ENCODE results near the gene CPOX.

Gene CPOX

DNA sequence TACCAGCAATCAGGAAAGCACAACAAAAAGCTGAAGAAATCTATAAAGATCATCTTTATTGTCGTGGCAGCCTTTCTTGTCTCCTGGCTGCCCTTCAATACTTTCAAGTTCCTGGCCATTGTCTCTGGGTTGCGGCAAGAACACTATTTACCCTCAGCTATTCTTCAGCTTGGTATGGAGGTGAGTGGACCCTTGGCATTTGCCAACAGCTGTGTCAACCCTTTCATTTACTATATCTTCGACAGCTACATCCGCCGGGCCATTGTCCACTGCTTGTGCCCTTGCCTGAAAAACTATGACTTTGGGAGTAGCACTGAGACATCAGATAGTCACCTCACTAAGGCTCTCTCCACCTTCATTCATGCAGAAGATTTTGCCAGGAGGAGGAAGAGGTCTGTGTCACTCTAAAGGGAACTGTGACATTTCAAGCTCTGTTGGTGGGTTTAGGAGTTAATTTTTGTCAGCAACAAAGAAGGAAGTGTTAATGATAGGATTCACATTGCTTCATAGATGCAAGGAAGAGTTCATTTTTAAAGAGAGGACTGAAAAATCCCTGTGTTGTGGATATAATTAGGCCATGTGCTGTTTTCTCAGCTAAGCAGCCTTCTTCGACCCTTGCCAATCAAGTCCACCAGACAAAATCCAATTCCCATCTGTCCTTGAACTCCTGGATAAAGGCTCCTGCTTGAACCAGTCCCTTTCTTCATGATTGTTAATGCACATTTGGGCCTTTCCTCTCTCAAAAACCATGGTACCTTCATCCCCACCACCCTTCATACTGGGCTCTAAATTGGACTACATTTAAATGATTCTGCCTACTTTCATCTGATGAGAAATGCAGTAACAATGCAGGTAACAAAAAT, 60.5 kb downstream of the CPOX start:
- DNase-seq: no peak

DNA sequence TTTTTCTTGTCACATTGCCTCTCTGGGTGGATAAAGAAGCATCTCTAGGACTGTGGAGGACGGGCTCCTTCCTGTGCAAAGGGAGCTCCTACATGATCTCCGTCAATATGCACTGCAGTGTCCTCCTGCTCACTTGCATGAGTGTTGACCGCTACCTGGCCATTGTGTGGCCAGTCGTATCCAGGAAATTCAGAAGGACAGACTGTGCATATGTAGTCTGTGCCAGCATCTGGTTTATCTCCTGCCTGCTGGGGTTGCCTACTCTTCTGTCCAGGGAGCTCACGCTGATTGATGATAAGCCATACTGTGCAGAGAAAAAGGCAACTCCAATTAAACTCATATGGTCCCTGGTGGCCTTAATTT, 61.2 kb downstream of the CPOX start:
- no peak for DNase-seq

DNA sequence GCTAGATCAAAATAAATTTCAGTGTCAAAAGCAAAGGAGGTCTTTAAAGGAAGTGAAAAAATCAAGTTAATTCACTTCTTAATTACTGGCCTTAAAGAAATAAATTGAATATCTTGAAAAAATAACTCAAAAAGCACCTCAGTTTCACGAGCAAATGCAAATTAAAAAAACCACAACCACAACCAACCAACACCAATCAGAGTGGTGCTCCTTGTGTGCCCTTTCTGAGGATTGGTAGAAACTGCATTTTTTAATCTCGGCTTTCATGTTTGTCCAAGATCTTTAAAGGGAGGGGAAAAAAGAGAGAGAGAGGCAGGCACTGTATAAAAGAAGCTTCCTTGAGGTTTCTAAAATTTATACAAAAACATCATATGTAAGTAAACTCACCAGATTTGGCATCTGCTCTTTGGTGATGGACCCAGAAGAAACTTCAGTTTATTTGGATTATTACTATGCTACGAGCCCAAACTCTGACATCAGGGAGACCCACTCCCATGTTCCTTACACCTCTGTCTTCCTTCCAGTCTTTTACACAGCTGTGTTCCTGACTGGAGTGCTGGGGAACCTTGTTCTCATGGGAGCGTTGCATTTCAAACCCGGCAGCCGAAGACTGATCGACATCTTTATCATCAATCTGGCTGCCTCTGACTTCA, 61.7 kb downstream of the CPOX start, which contains the start of gene GPR15:
Gene GPR15, plus strand, starts transcription at position 357 of the 653 bp plus-strand sequence. Its CDS starts 56 bp downstream, at position 413.
- DNase-seq: no peak

DNA sequence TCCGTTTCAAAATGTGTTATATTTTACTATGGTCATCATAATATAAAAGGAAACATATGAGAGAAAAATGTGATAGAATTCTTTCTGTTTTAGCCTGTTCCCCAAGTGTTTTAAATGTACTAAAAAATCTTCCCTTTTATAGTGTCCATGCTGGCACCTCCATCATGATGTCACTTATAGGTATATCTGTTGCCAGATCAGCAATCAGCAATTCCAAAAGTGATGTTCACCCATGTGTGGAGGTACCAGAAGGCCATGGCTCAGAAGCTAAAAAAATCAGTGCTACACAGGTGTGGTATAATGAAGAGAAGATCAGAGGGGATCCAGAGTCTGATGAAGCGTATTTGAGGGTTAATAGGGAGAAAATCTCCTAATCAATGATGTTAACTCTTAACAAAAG, 62.7 kb downstream of the CPOX start:
- DNase-seq: no peak

DNA sequence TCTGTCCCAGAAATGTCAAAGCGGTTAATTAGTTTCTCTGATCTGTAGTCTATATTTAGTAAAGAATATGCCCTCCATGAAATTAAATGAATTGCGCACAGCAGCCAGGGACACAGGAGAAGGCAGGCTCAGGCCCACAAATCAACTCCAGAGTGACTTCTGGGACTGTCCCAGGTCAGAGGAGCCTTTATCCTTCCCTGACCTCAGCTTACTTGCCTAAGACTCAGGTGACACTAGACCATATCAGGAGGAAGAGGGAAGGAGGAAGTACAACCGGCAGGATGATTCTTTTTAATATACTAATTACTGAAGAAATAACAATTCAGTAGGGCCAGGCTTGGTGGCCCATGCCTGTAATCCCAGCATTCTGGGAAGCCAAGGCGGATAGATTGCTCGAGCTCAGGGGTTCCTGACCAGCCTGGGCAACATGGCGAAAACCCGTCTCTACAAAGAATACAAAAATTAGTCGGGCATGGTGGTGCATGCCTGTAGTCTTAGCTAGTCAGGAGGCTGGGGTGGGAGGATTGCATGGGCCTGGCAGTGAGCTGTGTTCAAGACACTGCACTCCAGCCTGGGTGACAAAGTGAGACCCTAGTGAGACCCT, 63.5 kb downstream of the CPOX start:
- no peak for DNase-seq
